HepG2 (cell line): Measurements from ENCODE around the gene B3GAT3. TPM values are rescaled to one million over a fixed set of nuclear protein-coding genes. Genes with fewer than 3 reads are reported as not detected.
A peak's percentile ranks its signal among the peaks of the same experiment; 100 is the strongest.

ENCODE experiments used
- BCL6 ChIP-seq: IDR thresholded peaks from 2 replicates; pipeline ENCODE4 v1.6.1; 2016; ENCODE audit warnings: missing genetic modification reagents, missing compliant biosample characterization
- FOXK2 ChIP-seq: fragments of 450-650 bp; IDR thresholded peaks from 2 replicates; pipeline ENCODE4 v1.6.1; 2016
- GPN1 ChIP-seq: sonication (generic); formaldehyde crosslinking; IDR thresholded peaks from 2 replicates; pipeline ENCODE4 v1.5.1; 2020; ENCODE audit warnings: missing genetic modification reagents, borderline replicate concordance
- GTF3A ChIP-seq: sonication (generic); formaldehyde crosslinking; conservative IDR thresholded peaks from 2 replicates; pipeline ENCODE4 v1.4.0; 2020; ENCODE audit warnings: mild to moderate bottlenecking, missing genetic modification reagents
- HOXD1 ChIP-seq: sonication (generic); formaldehyde crosslinking; IDR thresholded peaks from 2 replicates; pipeline ENCODE4 v1.5.0; 2020; ENCODE audit warnings: missing genetic modification reagents
- NFE2 ChIP-seq: sonication (generic); formaldehyde crosslinking; IDR thresholded peaks from 2 replicates; pipeline ENCODE4 v1.4.0; 2020; ENCODE audit warnings: missing genetic modification reagents
- NFE2L1 ChIP-seq: sonication (generic); formaldehyde crosslinking; IDR thresholded peaks from 2 replicates; pipeline ENCODE4 v1.4.0; 2020; ENCODE audit warnings: missing genetic modification reagents, mild to moderate bottlenecking, borderline replicate concordance
- PAF1 ChIP-seq: IDR thresholded peaks from 2 replicates; pipeline ENCODE4 v1.6.1; 2016; ENCODE audit warnings: missing genetic modification reagents, missing compliant biosample characterization
- SAFB2 ChIP-seq: sonication (generic); formaldehyde crosslinking; IDR thresholded peaks from 2 replicates; pipeline ENCODE4 v1.5.1; 2020; ENCODE audit warnings: missing genetic modification reagents, low read depth, mild to moderate bottlenecking, borderline replicate concordance
- SAP130 ChIP-seq: IDR thresholded peaks from 2 replicates; pipeline ENCODE4 v1.6.1; 2016; ENCODE audit warnings: low read depth
- SOX13 ChIP-seq, 3 experiments: fragments of 450-650 bp in 1 of 3; sonication (generic) in 1 of 3; formaldehyde crosslinking in 1 of 3; IDR thresholded peaks in 2 of 3; conservative IDR thresholded peaks in 1 of 3; 2 replicates each; pipeline versions ENCODE4 v1.5.0 to v1.6.1; 2016 to 2020; ENCODE audit warnings: antibody characterized with exemption in 1 of 3, mild to moderate bottlenecking in 1 of 3, missing compliant biosample characterization in 1 of 3, missing genetic modification reagents in 1 of 3, moderate library complexity in 1 of 3
- THAP11 ChIP-seq: IDR thresholded peaks from 2 replicates; pipeline ENCODE4 v1.6.1; 2016; ENCODE audit warnings: missing biosample characterization, missing genetic modification reagents
- ZNF282 ChIP-seq: fragments of 450-650 bp; IDR thresholded peaks from 2 replicates; pipeline ENCODE4 v1.6.1; 2018; ENCODE audit not compliant: partially characterized antibody
- ZNF3 ChIP-seq: IDR thresholded peaks from 2 replicates; pipeline ENCODE4 v1.7.0; 2017; ENCODE audit warnings: inconsistent platforms
- ZNF570 ChIP-seq: sonication (generic); formaldehyde crosslinking; IDR thresholded peaks from 2 replicates; pipeline ENCODE4 v1.4.0; 2020; ENCODE audit warnings: mild to moderate bottlenecking, missing genetic modification reagents, borderline replicate concordance
- ZNF703 ChIP-seq: sonication (generic); formaldehyde crosslinking; IDR thresholded peaks from 2 replicates; pipeline ENCODE4 v1.5.1; 2020; ENCODE audit warnings: missing genetic modification reagents, mild to moderate bottlenecking, moderate library complexity, borderline replicate concordance
- ZNF891 ChIP-seq: sonication (generic); formaldehyde crosslinking; IDR thresholded peaks from 2 replicates; pipeline ENCODE4 v1.5.0; 2020; ENCODE audit warnings: mild to moderate bottlenecking, missing genetic modification reagents
- polyA plus RNA-seq, 8 experiments: library from polyadenylated mRNA; depleted of rRNA in 3 of 8; stranded (reverse) in 7 of 8; unstranded in 1 of 8; fragments of >200 nt; fragmentation: Illumina TruSeq in 4 of 8; extraction: Trizol in 4 of 8; gene quantifications; 2 replicates each; pipeline versions ENCODE4 v1.2.1 to v1.2.3, GENCODE V29; 2011 to 2016; ENCODE audit warnings: low read depth in 4 of 8, missing spikeins in 1 of 8, mixed read lengths in 1 of 8; ENCODE audit not compliant: insufficient read depth in 1 of 8
- total RNA-seq, 5 experiments: library from RNA; depleted of rRNA; stranded (reverse); fragments of >200 nt; fragmentation: Illumina TruSeq; extraction: Trizol; gene quantifications; 2 replicates each; pipeline ENCODE4 v1.2.3, GENCODE V29; 2016; ENCODE audit warnings: low read depth in 1 of 5
- TF ChIP-seq, protein P1 (sequence below): sonication (generic); formaldehyde crosslinking; conservative IDR thresholded peaks from 2 replicates; pipeline ENCODE4 v1.4.0; 2020; ENCODE audit warnings: missing genetic modification reagents
- TF ChIP-seq, protein P2 (sequence below): sonication (generic); formaldehyde crosslinking; IDR thresholded peaks from 2 replicates; pipeline ENCODE4 v1.8.1; 2023; ENCODE audit warnings: mild to moderate bottlenecking, inconsistent platforms, moderate library complexity, missing genetic modification reagents, borderline replicate concordance
- TF ChIP-seq, protein P3 (sequence below): conservative IDR thresholded peaks from 2 replicates; pipeline ENCODE4 v1.6.1; 2018; ENCODE audit warnings: missing genetic modification reagents
- TF ChIP-seq, protein P4 (sequence below): IDR thresholded peaks from 2 replicates; pipeline ENCODE4 v1.6.1; 2016; ENCODE audit warnings: missing compliant biosample characterization, missing genetic modification reagents, borderline replicate concordance
- TF ChIP-seq, protein P5 (sequence below): sonication (generic); formaldehyde crosslinking; IDR thresholded peaks from 2 replicates; pipeline ENCODE4 v1.4.0; 2020; ENCODE audit warnings: missing genetic modification reagents

The B3GAT3 gene
- total and polyA plus RNA-seq, 2 of the 13 experiments (the other 11 are each of a cell fraction or from before 2014, with no cell fraction given): 21.3 to 26.1 TPM

DNA sequence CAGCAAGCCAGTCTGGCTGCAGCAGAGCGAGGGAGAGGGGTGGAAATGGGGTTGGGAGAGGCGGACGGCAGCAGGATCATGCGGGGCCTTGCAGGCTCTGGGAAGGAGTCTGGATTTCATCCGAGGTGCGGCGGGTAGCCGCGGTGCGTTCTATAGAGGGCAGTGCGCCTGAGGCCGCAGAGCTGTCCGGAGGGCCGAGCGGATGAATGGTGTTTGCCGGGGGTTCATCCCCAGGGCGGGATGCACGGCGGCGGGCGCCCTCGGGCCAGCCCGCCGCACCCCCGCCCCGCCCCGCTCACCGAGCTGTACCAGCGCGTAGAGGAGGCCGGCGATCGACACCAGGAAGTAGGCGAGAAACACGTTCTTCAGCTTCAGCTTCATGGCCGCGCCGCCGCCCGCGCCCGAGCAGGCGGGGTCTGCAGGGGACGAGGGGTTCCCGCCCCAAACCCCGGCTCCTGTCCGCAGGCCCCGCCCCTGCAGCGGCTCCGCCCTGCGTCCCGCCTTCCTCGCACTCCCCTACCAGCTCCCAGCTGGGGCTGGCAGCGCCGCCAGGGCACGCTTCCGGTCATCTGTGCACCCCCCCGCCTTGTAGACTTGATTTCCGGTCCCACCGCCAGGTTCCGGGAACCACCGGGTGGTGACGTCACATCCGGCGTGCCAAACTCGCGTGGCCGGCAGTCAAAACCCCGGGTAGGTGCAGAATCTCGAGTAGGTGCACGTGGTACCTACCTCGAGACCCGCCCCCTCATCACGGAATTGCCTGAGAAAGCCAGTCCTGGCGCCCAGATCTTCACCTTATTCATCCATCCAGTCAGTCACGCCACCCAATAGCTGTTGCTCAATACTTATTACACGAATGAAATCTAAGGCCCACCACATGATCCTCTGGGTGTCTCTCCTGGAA, at the start of gene B3GAT3 (continued):
- TF ChIP-seq THAP11 (CRISPR knock-in tag) (peak; percentile 92), FOXK2 (no peak), BCL6 (CRISPR knock-in tag) (peak; percentile 36; the same call in 1 of the 2 replicates), ZNF891 (CRISPR knock-in tag) (peak; percentile 94), ZNF570 (CRISPR knock-in tag) (no peak), GPN1 (CRISPR knock-in tag) (no peak), SOX13 (IDR thresholded peaks at IDR 0.05) (no peak), SOX13 (CRISPR knock-in tag; conservative IDR thresholded peaks at IDR 0.05 in 1 of 2, IDR thresholded peaks at IDR 0.05 in 1 of 2) (peak in 1 of 2 experiments; percentile 70; a peak in 3 of 4 replicates), PAF1 (CRISPR knock-in tag) (peak; percentile 71; the same call in 1 of the 2 replicates), GTF3A (CRISPR knock-in tag) (no peak), ZNF703 (no peak), HOXD1 (CRISPR knock-in tag) (no peak), NFE2 (CRISPR knock-in tag) (no peak), NFE2L1 (no peak), ZNF3 (CRISPR knock-in tag) (no peak), SAFB2 (no peak; the same call in 1 of the 2 replicates), SAP130 (CRISPR knock-in tag) (peak; percentile 99), ZNF282 (no peak)
- TF ChIP-seq, protein P1, sequence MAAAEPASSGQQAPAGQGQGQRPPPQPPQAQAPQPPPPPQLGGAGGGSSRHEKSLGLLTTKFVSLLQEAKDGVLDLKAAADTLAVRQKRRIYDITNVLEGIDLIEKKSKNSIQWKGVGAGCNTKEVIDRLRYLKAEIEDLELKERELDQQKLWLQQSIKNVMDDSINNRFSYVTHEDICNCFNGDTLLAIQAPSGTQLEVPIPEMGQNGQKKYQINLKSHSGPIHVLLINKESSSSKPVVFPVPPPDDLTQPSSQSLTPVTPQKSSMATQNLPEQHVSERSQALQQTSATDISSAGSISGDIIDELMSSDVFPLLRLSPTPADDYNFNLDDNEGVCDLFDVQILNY: peak; percentile 79
- TF ChIP-seq, protein P2, sequence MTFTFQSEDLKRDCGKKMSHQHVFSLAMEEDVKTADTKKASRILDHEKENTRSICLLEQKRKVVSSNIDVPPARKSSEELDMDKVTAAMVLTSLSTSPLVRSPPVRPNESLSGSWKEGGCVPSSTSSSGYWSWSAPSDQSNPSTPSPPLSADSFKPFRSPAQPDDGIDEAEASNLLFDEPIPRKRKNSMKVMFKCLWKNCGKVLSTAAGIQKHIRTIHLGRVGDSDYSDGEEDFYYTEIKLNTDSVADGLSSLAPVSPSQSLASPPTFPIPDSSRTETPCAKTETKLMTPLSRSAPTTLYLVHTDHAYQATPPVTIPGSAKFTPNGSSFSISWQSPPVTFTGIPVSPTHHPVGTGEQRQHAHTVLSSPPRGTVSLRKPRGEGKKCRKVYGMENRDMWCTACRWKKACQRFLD (CRISPR knock-in tag): 0 out of 2 replicates have a peak, but pooled peaks have one; percentile 68
- TF ChIP-seq, protein P3, sequence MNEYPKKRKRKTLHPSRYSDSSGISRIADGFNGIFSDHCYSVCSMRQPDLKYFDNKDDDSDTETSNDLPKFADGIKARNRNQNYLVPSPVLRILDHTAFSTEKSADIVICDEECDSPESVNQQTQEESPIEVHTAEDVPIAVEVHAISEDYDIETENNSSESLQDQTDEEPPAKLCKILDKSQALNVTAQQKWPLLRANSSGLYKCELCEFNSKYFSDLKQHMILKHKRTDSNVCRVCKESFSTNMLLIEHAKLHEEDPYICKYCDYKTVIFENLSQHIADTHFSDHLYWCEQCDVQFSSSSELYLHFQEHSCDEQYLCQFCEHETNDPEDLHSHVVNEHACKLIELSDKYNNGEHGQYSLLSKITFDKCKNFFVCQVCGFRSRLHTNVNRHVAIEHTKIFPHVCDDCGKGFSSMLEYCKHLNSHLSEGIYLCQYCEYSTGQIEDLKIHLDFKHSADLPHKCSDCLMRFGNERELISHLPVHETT: peak; percentile 88
- TF ChIP-seq, protein P4, sequence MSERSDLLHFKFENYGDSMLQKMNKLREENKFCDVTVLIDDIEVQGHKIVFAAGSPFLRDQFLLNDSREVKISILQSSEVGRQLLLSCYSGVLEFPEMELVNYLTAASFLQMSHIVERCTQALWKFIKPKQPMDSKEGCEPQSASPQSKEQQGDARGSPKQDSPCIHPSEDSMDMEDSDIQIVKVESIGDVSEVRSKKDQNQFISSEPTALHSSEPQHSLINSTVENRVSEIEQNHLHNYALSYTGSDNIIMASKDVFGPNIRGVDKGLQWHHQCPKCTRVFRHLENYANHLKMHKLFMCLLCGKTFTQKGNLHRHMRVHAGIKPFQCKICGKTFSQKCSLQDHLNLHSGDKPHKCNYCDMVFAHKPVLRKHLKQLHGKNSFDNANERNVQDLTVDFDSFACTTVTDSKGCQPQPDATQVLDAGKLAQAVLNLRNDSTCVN (CRISPR knock-in tag): peak; percentile 59; the same call in 1 of the 2 replicates
- TF ChIP-seq, protein P5, sequence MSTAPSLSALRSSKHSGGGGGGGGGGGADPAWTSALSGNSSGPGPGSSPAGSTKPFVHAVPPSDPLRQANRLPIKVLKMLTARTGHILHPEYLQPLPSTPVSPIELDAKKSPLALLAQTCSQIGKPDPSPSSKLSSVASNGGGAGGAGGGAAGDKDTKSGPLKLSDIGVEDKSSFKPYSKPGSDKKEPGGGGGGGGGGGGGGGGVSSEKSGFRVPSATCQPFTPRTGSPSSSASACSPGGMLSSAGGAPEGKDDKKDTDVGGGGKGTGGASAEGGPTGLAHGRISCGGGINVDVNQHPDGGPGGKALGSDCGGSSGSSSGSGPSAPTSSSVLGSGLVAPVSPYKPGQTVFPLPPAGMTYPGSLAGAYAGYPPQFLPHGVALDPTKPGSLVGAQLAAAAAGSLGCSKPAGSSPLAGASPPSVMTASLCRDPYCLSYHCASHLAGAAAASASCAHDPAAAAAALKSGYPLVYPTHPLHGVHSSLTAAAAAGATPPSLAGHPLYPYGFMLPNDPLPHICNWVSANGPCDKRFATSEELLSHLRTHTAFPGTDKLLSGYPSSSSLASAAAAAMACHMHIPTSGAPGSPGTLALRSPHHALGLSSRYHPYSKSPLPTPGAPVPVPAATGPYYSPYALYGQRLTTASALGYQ (CRISPR knock-in tag): peak; percentile 81
